Thoracic aorta (tissue), 2 donors: ENCODE data around the gene DNM1L. TPM values are rescaled to one million over a fixed set of nuclear protein-coding genes. Genes with fewer than 3 reads are reported as not detected.

ENCODE experiments used
- ATAC-seq: fragments of 150-250 bp; one replicate; pipeline ENCODE4 v1.8.0; 2017; ENCODE audit warnings: low read depth; ENCODE audit not compliant: insufficient number of reproducible peaks, low FRiP score
- DNase-seq: peaks from one replicate; pipeline ENCODE4 v3.0.0-alpha.2; 2020; ENCODE audit warnings: low spot score
- H3K27ac ChIP-seq, 2 donors: fragments of 200-600 bp; sonication (generic); 1 replicate in 1 of 2; 2 replicates in 1 of 2; pipeline ENCODE4 v1.5.1; 2016; ENCODE audit warnings: mild to moderate bottlenecking in 2 of 2, moderate library complexity in 2 of 2
- H3K27me3 ChIP-seq: fragments of 200-600 bp; sonication (generic); replicated peaks from 2 replicates; pipeline ENCODE4 v1.6.0; 2016; ENCODE audit warnings: mild to moderate bottlenecking; ENCODE audit not compliant: insufficient read depth
- H3K36me3 ChIP-seq: fragments of 200-600 bp; sonication (generic); one replicate; pipeline ENCODE4 v1.5.1; 2016
- H3K4me1 ChIP-seq, 2 donors: fragments of 200-600 bp; sonication (generic); 1 replicate in 1 of 2; 2 replicates in 1 of 2; pipeline versions ENCODE4 v1.5.1 to v1.6.0; 2016; ENCODE audit warnings: low read depth in 2 of 2, mild to moderate bottlenecking in 1 of 2; ENCODE audit not compliant: control insufficient read depth in 1 of 2
- H3K4me3 ChIP-seq: fragments of 200-600 bp; sonication (generic); 2 replicates; pipeline ENCODE4 v1.5.1; 2016; ENCODE audit warnings: mild to moderate bottlenecking
- H3K9me3 ChIP-seq: fragments of 200-600 bp; sonication (generic); 2 replicates; pipeline ENCODE4 v1.5.1; 2016
- CTCF ChIP-seq: fragments of 200-600 bp; sonication (generic); IDR thresholded peaks from one replicate; pipeline ENCODE4 v1.5.1; 2019; ENCODE audit warnings: antibody characterized with exemption
- total RNA-seq, 2 donors: library from RNA; depleted of rRNA; stranded (reverse); fragments of >200 nt; gene quantifications; one replicate each; pipeline versions ENCODE4 v1.1.0 to v1.2.3, GENCODE V29; 2016

The DNM1L gene
- total RNA-seq, 2 donors from 2014 or later: 59.8 to 86.1 TPM

GRCh38 chr12:32651151-32651955 lies 27.7 kb upstream of the DNM1L start:
- no peaks in the 10 kb centered on the region for H3K27me3 ChIP-seq
- no peaks in the 10 kb centered on the region for H3K4me1 ChIP-seq
- no peak for TF ChIP-seq CTCF
- DNase-seq (no peak), ATAC-seq (no peak)
- H3K27ac ChIP-seq: no peak overlapping the region
- H3K4me3 ChIP-seq: no peak overlapping the region
- H3K36me3 ChIP-seq: no peaks in the 10 kb centered on the region
- H3K9me3 ChIP-seq: no peaks in the 10 kb centered on the region

GRCh38 chr12:32651956-32652210 lies 27.2 kb upstream of the DNM1L start:
- DNase-seq: no peak
- Histone ChIP-seq H3K36me3 (no peaks in the 10 kb centered on the region), H3K4me3 (no peak overlapping the region), H3K9me3 (no peaks in the 10 kb centered on the region), H3K27me3 (no peaks in the 10 kb centered on the region), H3K4me1 (no peaks in the 10 kb centered on the region), H3K27ac (no peak overlapping the region)
- no peak for ATAC-seq
- TF ChIP-seq CTCF: no peak

GRCh38 chr12:32659908-32660440 lies 19.1 kb upstream of the DNM1L start:
- Histone ChIP-seq H3K4me3 (no peak overlapping the region), H3K27me3 (no peaks in the 10 kb centered on the region), H3K27ac (no peak overlapping the region), H3K4me1 (peaks cover 0 to 4% of the 10 kb centered on the region in 2 donors), H3K9me3 (no peaks in the 10 kb centered on the region), H3K36me3 (no peaks in the 10 kb centered on the region)
- DNase-seq: no peak
- ATAC-seq: no peak
- TF ChIP-seq CTCF: no peak

GRCh38 chr12:32661706-32662105 lies 17.4 kb upstream of the DNM1L start:
- H3K4me3 ChIP-seq: no peak overlapping the region
- no peak for TF ChIP-seq CTCF
- no peaks in the 10 kb centered on the region for H3K27me3 ChIP-seq
- peaks cover 0 to 4% of the 10 kb centered on the region in 2 donors for H3K4me1 ChIP-seq
- ATAC-seq: no peak
- DNase-seq: no peak
- H3K27ac ChIP-seq: no peak overlapping the region
- no peaks in the 10 kb centered on the region for H3K36me3 ChIP-seq
- H3K9me3 ChIP-seq: no peaks in the 10 kb centered on the region

DNA sequence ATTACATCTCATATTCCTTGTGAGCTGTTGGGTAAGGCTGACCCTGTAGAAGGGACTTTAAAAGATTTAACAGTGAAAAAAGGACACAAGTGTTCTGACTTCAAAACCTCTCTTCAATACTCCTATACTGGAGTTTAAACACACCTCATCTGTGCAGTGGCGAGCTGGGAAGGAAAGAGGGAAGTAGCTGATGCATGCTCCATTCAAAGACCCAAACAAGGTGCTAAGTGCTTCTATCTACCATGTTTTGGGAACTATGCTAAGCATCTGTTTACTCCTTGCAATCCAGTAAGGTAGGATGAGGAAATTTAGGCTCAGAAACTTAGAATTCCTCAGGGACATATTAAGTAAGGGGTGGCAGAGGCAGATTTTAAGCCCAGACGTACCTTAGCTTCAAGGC lies 16.4 kb upstream of the DNM1L start:
- Histone ChIP-seq H3K27me3 (no peaks in the 10 kb centered on the region), H3K9me3 (no peaks in the 10 kb centered on the region), H3K27ac (no peak overlapping the region), H3K4me1 (peaks cover 0 to 4% of the 10 kb centered on the region in 2 donors), H3K36me3 (no peaks in the 10 kb centered on the region), H3K4me3 (no peak overlapping the region)
- DNase-seq: no peak
- no peak for ATAC-seq
- no peak for TF ChIP-seq CTCF
